GM19438 (cell line): ENCODE results near the gene CDYL.

Experiments used
- ATAC-seq: cut with Tn5 transposase; IDR thresholded peaks from one replicate; pipeline ENCODE4 v1.9.1; 2021; ENCODE audit warnings: low read depth; ENCODE audit not compliant: unreplicated experiment

The CDYL gene

DNA sequence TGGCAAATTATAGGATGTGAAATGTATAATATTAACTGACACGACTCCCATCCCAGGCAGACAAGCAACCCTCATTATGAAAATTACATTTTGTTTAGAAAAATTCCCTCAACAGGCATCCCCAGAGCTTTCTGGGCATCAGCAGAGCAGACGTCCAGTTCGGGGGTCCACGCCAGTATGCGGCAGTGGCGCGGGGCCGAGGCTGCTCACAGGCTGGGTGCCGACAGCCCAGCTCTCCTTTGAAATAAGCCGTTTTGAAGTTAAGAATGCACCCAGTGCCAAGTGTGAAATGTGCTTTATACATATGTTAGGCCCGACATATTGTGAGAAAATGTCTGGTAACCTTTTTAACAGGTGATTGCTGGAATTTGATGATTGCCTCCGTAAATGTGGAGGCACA lies 177.2 kb downstream of the CDYL start:
- ATAC-seq = no peak

DNA sequence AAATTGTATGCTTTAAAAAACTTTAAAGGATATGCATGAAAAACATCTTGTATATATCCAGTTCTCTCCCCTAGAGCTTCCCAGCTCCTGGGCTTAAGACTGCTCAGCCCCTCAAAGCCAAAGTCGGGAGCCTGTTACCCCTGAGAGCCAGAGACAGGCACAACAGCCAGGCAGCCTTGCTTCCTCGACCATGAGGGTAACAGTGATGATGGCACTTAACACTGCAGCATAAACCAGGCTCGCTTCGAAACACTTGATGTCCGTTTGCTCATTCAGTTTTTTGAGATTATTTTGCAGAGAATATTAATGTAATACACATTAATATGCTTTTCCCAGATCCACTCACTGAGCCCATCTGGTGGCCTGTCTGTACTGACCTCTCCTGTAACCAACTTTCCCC lies 180.4 kb downstream of the CDYL start:
- no peak for ATAC-seq

DNA sequence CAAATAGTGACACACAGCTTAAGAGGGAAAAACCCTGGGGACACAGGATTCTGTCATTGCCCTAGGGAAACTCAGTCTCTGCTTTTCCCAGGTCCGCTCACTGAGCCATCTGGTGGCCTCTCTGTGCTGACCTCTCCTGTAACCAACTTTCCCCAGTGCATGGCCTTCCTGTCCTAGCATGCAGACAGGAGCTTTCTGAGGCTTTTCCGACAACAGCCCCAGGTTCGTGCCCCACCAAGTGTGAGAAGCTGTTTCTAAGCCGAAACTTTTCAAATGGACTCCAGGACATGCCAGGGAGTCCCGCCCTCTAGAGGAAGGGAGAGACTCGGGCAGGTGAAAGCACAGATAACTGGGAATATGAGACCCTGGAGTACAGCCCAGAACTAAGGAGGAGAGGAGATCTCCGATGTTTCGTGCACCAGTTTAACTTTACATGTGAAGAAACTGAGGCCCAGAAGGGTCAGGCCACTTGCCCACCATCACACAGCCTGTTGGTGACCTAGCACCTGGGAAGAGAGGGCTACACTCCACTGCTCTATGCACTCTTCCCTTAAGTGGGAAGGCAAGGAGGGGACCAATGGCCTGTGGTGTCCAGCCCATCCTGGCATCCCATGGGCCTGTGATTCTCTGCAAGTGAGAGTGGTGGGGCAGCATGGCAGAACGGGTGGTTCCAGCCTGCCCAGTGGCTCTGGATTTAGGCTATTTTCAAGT lies 181.5 kb downstream of the CDYL start:
- no peak for ATAC-seq

DNA sequence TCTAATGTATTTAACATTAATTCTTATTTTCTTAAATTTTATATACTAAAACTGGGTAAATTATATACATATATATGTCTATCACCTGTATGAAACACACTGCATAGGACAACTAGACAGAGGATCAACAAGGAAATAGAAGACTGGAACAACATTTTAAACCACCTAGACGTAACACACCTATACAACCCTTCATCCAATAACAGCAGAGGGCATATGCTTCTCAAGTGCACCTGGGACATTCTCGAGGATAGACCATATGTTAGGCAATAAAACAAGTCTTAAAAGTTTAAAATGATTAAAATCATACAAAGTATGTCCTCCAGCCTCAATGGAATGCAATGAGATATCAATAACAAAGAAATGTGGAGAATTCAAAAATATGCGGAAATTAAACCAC lies 182.4 kb downstream of the CDYL start:
- ATAC-seq = no peak

DNA sequence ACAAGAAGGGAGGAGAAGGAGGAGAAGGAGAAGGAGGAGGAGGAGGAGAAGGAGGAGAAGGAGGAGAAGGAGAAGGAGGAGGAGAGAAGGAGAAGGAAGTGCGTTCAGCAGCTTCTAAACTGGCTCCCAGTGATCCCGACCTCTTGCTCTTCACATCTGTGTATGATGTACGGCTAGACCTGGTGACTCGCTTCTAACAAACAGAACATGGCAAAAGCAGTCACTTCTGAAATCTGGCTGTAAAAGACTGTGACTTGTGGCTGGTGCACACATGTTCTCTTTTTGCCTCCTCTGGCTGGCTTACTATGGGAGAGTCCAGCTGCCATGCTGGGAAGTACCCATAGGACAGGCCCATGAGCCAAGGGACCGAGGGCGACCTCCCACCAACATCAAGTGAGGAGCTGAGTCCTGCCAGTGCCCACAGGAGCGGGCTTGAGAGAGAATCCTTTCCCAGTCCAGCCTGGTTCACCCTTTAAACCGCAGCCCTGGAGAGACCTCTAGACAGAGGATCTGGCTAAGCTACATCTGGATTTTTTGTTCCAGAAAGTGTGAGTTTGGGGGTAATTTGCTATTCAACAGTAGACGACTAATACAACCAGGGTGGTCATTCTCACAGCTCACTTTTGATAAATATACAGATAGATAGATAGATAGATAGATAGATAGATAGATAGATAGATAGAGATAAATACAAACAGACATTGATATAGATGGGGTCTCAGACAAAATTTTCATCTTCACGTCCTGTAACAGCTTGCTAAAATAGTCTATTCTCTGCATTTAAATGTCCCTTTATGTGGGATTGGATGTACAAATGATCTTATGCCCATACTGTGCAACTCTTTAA lies 185.3 kb downstream of the CDYL start:
- no peak for ATAC-seq

DNA sequence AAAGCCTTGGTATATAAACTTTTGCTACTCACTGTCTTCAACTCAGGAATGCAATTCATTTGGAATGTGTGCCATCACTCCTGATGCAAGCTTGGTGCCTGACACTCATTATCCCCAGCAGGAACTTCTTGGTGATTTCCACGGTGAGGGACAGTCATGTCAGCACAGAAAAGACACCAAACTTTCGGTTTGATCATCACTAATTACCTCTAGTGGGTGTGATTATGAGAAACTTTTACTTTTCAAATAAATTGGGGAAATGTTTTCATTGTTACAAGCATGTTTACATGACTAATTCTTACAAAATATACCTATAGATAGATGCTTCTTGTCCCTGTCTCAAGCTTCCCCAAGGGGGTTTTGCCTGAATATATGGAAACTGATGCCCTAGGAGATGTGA lies 186.7 kb downstream of the CDYL start:
- ATAC-seq = no peak

DNA sequence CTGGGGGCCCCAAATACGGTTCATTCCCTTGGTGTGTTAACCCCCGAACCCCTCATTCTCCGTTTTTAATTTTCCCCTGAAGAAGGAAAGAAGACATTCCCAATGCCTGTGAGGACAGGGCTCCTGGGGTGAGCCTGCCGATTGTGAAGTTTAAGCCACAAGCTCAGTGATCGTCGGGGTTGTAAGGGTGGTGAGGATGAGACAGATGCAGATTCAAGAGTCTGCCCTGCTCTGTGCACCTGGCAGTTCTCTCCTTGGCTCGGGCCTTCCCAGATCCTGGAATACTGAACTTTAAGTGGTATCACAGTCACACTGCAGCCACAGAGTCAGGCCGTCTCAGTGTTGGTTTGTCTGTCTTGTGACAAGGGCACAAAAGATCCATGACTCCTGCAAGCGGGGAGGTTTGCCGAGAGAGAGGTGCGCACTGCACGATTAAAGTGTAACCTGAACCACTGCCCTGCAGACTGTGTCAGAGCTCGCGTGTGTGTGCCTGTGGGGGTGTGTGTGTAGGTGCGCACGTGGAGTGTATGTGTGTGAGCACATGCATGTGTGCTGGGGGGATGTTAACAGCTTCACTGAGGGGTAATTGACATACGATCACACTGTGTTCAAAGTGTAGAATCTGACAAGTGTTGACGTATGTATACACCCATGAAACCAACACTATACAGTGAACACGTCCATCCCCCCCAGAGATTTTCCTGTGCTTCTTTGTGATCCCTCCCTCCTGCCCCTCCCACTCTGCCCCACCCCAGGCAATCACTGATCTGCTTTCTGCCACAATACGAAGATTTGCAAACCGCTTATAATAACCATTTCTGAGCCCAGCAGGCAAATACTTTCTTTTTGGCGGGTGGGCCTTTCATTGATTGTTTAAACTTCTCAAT lies 188.7 kb downstream of the CDYL start:
- no peak for ATAC-seq

DNA sequence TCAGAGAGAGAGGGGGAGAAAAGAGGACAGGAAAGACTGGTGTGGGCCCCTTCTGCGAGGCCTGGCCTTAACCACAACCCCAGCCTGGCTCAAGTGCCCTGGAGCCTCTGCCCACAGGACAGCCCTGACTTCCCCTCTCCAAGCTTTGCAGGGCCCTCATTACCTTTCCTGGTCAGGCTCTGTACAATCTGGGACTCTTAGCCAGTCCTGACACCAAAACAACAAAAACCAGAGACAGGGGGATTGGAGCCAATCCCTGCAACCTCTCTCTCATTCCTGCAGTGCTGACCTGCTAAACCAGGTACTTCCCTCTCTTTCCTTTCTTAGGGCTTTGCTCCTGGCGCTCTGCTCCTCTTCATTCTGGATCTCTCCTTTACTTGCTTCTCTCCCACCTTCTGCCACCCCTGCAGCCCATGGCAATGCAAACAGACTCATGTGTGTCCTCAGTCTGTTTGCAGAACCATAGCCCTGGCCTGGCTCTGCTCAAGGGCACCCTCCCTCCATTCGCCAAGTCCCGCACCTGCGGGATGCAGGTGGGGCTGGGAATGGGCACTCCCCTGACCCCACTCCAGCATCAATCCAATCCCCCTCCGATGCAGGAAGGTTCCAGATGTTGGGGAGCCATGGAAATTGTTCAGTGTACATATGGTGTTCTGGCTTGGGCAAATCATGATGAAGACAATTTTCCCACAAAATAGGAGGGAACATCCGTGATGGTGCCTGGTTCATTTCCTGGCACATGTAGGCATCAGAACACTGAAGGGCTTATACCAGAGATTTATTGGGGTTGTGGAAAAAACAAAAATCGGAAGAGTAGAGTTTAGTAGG lies 189.6 kb downstream of the CDYL start:
- no peak for ATAC-seq

DNA sequence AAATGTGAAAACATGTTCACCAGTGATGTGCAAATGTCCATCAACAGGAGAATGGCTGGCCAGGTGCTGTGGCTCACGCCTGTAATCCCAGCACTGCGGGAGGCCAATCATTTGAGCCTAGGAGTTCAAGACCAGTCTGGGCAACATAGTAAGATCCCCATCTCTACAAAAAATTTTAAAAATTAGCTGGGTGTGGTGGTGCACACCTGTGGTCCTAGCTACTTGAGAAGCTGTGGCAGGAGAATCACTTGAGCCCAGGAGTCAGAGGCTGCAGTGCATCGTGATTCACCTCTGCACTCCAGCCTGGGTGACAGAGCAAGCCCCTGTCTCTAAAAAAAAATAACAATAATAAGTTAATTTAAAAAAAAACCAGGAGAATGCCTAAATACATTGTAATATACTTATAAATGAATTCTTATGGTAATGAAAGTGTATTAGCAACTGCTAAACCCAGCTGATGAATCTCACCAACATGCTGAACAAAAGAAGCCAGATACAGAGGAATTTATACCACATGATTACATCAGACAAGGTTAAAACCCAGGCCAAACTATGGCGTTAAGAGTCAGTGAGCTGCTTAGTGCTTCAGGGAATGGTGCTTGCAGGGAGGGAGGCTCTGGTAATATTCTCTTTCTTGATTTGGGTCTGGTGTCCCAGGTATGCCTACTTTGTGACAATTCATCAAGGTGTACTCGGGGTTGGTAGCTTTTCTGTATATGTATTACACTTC lies 191.3 kb downstream of the CDYL start:
- ATAC-seq = no peak

DNA sequence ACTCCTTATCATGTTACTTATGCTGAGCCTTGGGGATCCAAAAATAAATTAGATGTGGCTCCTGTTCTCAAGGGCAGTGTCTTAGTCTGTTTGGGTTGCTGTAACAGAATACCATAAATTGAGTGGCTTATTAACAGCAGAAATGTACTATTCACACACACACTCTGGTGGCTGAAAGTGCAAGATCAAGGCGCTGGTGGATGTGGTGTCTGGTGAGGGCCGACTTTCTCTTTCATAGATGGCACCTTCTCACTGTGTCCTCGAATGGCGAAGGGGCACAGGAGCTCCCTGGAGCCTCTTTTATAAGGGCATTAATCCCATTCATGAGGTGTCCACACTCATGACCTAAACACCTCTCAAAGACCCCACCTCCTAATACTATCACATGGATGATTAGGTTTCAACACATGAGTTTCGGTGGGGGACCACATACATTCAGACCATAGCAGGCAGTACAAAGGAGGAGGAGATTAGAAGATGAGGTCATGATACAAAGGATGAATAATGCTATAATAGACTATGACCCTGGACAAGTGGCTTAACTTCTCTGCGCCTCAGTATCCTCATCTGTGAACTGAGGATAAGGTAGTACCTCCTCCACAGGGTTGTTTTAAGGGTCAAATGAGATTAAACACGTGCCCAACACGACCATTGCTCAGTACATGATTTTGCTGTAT lies 193.5 kb downstream of the CDYL start:
- no peak for ATAC-seq

DNA sequence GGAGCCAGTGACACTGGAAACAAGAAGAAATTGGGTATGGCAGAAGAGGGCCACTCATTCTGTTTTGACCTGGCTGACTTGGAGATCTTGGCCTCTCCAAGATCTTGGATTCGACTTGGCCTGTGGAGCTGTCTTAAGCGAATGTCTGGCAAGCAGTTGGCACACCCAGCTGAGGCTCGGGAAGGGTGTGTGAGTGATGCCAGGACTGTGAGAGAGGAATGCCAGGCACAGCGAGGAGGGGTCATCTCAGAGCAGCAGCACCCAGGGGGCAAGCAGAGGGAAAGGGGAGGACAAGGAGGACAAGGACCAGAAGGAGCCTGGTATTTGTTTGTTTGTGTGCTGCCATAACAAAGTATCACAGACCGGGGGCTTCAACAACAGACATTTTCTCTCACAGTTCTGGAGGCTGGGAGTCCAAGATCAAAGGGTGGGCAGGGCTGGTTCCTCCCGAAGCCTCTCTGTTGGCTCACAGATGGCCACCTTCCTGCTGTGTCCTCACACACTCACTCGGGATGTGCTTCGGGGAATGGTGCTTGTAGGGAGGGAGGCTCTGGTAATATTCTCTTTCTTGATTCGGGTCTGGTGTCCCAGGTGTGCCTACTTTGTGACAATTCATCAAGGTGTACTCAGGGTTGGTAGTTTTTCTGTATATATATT lies 194.7 kb downstream of the CDYL start:
- no peak for ATAC-seq

DNA sequence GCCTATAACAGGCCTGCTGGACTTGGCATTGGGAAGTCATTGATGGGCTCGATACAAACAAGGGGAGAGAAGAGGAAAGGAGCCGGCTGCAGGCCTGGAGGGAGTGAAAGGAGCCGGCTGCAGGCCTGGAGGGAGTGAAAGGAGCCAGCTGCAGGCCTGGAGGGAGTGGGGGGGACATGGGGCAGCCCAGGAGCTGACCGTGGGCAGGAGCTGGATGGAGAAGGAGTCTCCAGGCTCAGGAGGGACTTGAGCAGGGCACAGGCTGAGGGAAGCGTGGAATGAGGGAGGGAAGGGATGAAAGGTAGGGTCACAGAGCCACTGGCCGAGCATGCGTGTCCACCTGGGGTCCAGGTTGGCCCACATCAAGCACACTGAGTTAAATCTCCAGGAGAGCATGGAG lies 195.6 kb downstream of the CDYL start:
- no peak for ATAC-seq

DNA sequence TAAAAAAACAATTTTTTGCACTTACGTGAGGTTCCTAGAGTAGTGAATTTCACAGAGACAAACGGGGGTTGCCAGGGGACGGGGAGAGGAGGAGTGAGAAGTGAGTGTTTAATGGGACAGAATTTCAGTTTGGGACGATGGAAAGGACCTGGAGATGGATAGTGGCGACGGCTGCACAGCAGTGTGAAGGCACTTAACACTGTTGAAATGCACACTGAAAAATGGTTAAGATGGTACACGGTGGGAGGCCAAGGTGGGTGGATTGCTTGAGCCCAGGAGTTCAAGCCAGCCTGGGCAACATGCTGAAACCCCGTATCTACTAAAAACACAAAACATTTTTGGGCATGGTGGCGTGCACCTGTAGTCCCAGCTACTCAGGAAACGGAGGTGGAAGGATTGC lies 196.2 kb downstream of the CDYL start:
- no peak for ATAC-seq

DNA sequence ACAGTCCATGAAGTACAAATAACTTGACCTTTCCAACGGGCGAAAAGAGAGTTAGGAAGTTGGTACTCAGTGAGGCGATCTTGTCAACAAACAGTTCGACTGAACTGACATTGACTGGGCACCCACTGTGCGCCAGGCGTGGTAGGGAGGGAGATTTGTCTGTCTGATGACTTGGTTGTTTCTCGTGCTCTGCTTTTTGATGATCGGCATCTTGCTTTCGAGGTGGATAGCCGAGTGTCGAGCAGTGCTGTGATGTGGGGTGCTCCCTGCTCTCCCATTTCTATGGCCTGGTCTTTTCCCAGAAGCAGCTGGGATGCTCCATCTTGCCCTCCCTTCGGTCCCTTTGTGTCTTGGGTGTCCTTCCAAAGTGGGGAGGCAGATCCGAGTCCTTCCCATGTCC lies 197.2 kb downstream of the CDYL start:
- ATAC-seq = no peak

DNA sequence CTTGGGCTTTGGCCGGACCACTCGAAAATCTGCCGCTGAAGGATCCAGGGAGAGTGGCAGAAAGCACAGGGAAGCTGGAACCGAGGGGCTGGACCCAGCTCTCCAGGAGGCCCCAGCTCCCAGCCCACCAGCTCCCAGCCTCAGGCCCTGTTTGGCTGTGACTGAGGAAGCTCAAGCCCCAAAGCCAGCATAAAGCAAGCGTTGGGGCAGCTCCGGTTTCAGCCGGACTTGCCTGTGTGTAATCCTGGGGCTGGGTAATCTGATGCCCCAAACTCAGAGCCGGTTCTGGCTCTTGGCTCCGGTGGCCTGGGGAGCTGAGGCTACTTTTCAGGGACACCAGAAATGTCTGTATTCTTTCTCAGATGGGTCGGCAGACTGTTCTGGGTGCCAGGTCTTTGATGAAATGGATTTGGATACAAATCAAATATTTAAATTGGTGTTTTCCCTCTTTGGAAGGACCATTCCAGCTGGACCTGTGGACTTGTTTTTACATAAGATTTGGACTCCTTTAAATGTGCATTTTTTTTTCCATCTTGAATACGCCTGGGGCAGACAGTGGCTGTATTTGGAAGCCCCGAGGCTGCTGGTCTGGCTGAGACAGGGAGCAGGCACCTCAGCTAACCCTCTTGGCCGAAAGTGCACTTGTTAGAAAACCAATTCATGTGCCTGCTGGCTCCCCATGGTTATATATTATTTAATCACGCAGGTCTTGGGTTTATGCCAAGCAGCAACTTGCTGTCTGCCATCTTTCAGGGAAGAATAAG lies 198.0 kb downstream of the CDYL start:
- ATAC-seq = no peak

DNA sequence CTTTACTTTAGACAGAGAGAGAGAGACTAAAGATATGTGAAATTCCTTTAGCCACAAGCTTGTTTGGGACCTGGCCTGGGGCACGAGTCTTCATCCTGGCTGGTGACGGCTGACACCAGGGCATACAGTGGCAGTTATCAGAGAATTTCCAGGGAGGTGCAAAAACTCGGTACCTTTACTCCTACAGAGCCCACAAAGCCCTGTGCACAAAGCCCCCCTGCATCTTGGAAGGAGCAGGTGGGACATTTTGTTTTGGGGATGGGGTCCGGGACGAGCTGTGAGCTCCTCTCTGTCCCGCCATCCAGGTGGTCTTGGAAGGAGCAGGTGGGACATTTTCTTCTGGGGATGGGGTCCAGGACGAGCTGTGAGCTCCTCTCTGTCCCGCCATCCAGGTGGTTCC lies 198.8 kb downstream of the CDYL start:
- no peak for ATAC-seq

DNA sequence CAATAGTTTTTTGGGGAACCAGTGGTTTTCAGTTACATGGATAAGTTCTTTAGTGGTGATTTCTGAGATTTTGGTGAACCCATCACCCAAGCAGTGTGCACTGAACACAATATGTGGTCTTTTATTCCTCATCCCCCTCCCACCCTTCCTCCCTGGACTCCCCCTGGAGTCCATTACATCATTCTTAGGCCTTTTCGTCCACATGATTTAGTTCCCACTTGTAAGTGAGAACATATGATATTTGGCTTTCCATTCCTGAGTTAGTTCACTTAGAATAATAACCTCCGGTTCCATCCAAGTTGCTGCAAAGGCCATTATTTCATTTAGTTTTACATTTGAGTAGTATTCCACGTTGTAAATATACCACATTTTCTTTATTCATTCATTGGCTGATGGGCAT lies 199.3 kb downstream of the CDYL start:
- ATAC-seq = no peak

DNA sequence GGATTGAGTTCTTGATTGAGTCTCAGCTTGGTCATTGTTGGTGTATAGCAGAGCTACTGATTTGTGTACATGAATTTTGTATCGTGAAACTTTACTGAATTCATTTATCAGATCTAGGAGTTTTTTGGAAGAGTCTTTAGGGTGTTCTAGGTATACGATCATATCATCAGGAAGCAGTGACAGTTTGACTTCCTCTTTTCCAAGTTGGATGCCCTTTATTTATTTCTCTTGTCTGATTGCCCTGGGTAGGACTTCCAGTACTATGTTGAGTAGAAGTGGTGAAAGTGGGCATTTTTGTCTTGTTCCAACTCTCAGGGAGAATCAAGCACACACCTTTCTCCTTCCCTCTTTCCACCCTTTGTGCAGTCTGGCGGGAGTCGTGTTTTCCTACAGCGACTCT lies 201.3 kb downstream of the CDYL start:
- ATAC-seq = no peak
